Measurements from ENCODE around the gene FAM107B. TPM values are rescaled to one million over a fixed set of nuclear protein-coding genes. Genes with fewer than 3 reads are reported as not detected.

Gene FAM107B
- total and polyA plus RNA-seq, 4 donors = 24.9 to 58.1 (median 30.9) TPM

GRCh38 chr10:14604181-14605142 is 170.2 kb downstream of the FAM107B start:
- Histone ChIP-seq H3K9me3 (ENCODE audit: control insufficient read depth in 4 of 4, low read length in 3 of 4) (no peaks in the 10 kb centered on the region), H3K4me1 (ENCODE audit: control insufficient read depth in 4 of 4, insufficient read depth in 4 of 4, low read length in 3 of 4) (peaks cover 2 to 60% (median 36%) of the 10 kb centered on the region in 4 donors), H3K27me3 (ENCODE audit: control insufficient read depth in 4 of 4, insufficient read depth in 4 of 4, low read length in 3 of 4) (no peaks in the 10 kb centered on the region), H3K4me3 (ENCODE audit: low read depth in 1 of 3, low read length in 3 of 3) (peak overlapping the region; percentile 33 to 88 (median 69)), H3K9ac (ENCODE audit: low read depth in 1 of 2, low read length in 2 of 2) (peak overlapping the region; percentile 73 to 93), H3K36me3 (ENCODE audit: control insufficient read depth in 4 of 4, insufficient read depth in 3 of 4, low read depth in 1 of 4, low read length in 3 of 4) (no peaks in the 10 kb centered on the region), H3K27ac (ENCODE audit: low read depth in 1 of 2, low read length in 2 of 2) (peak overlapping the region; percentile 45 to 78)
- DNase-seq (ENCODE audit: low spot score) = peak; percentile 83
- WGBS = 2% methylated on average over 94 of the region's 94 CpGs
- TF ChIP-seq RAD21 (IDR thresholded peaks at IDR 0.05) = peak; percentile 18 to 25
- peak in 1 of 2 donors; percentile 27 for TF ChIP-seq EGR1 (IDR thresholded peaks at IDR 0.05; ENCODE audit: low read depth in 2 of 2)
- peak; percentile 80 for TF ChIP-seq REST (IDR thresholded peaks at IDR 0.05)
- TF ChIP-seq NR2F2 (IDR thresholded peaks at IDR 0.05) = no peak

GRCh38 chr10:14603534-14604102 is 171.1 kb downstream of the FAM107B start:
- TF ChIP-seq RAD21 (IDR thresholded peaks at IDR 0.05) = peak in 1 of 2 donors; percentile 15
- no peak for TF ChIP-seq EGR1 (IDR thresholded peaks at IDR 0.05; ENCODE audit: low read depth in 2 of 2)
- no peak for TF ChIP-seq NR2F2 (IDR thresholded peaks at IDR 0.05)
- no peaks in the 10 kb centered on the region for H3K36me3 ChIP-seq (ENCODE audit: control insufficient read depth in 4 of 4, insufficient read depth in 3 of 4, low read depth in 1 of 4, low read length in 3 of 4)
- under 1% methylated on average over 58 of the region's 58 CpGs for WGBS
- peak overlapping the region; percentile 88 to 96 (median 92) for H3K4me3 ChIP-seq (ENCODE audit: low read depth in 1 of 3, low read length in 3 of 3)
- no peaks in the 10 kb centered on the region for H3K27me3 ChIP-seq (ENCODE audit: control insufficient read depth in 4 of 4, insufficient read depth in 4 of 4, low read length in 3 of 4)
- peak overlapping the region; percentile 92 to 97 for H3K9ac ChIP-seq (ENCODE audit: low read depth in 1 of 2, low read length in 2 of 2)
- no peaks in the 10 kb centered on the region for H3K9me3 ChIP-seq (ENCODE audit: control insufficient read depth in 4 of 4, low read length in 3 of 4)
- peaks cover 5 to 60% (median 38%) of the 10 kb centered on the region in 4 donors for H3K4me1 ChIP-seq (ENCODE audit: control insufficient read depth in 4 of 4, insufficient read depth in 4 of 4, low read length in 3 of 4)
- peak overlapping the region; percentile 77 to 93 for H3K27ac ChIP-seq (ENCODE audit: low read depth in 1 of 2, low read length in 2 of 2)
- no peak for DNase-seq (ENCODE audit: low spot score)

GRCh38 chr10:14602807-14603533 is 171.7 kb downstream of the FAM107B start:
- Histone ChIP-seq H3K4me1 (ENCODE audit: control insufficient read depth in 4 of 4, insufficient read depth in 4 of 4, low read length in 3 of 4) (peaks cover 5 to 57% (median 34%) of the 10 kb centered on the region in 4 donors), H3K27me3 (ENCODE audit: control insufficient read depth in 4 of 4, insufficient read depth in 4 of 4, low read length in 3 of 4) (no peaks in the 10 kb centered on the region), H3K27ac (ENCODE audit: low read depth in 1 of 2, low read length in 2 of 2) (peak overlapping the region; percentile 77 to 93), H3K36me3 (ENCODE audit: control insufficient read depth in 4 of 4, insufficient read depth in 3 of 4, low read depth in 1 of 4, low read length in 3 of 4) (peaks cover 0 to 4% (median under 1%) of the 10 kb centered on the region in 4 donors), H3K4me3 (ENCODE audit: low read depth in 1 of 3, low read length in 3 of 3) (peak overlapping the region; percentile 88 to 96 (median 92)), H3K9me3 (ENCODE audit: control insufficient read depth in 4 of 4, low read length in 3 of 4) (no peaks in the 10 kb centered on the region), H3K9ac (ENCODE audit: low read depth in 1 of 2, low read length in 2 of 2) (peak overlapping the region; percentile 92 to 97)
- 23% methylated on average over 9 of the region's 9 CpGs for WGBS
- DNase-seq (ENCODE audit: low spot score) = no peak
- TF ChIP-seq MAX (IDR thresholded peaks at IDR 0.05) (no peak), EGR1 (IDR thresholded peaks at IDR 0.05; ENCODE audit: low read depth in 2 of 2) (no peak), ATF3 (IDR thresholded peaks at IDR 0.05) (no peak), FOXA2 (IDR thresholded peaks at IDR 0.05) (no peak), GABPA (IDR thresholded peaks at IDR 0.05 in 1 of 2, conservative IDR thresholded peaks at IDR 0.05 in 1 of 2) (no peak), HNF4G (IDR thresholded peaks at IDR 0.05) (no peak), HNF4A (conservative IDR thresholded peaks at IDR 0.05) (no peak), NR2F2 (IDR thresholded peaks at IDR 0.05) (no peak), YY1 (IDR thresholded peaks at IDR 0.05) (no peak), ZBTB33 (IDR thresholded peaks at IDR 0.05) (no peak), REST (IDR thresholded peaks at IDR 0.05) (no peak), RXRA (IDR thresholded peaks at IDR 0.05) (no peak)
